ENCODE results near the gene COL5A1. TPM values are rescaled to one million over a fixed set of nuclear protein-coding genes. Genes with fewer than 3 reads are reported as not detected.

The COL5A1 gene
- total RNA-seq, 1 experiment from 2014 or later, result 10.6 TPM

- H3F3A ChIP-seq (ENCODE audit: low read length, unreplicated experiment), result no peaks in the 10 kb centered on the region
- intact Hi-C loops (cut with micrococcal nuclease), result no loop called here
- H3K9me2 ChIP-seq (replicated peaks; ENCODE audit: low read length), result no peaks in the 10 kb centered on the region
- no peaks in the 10 kb centered on the region for H3K36me3 ChIP-seq (ENCODE audit: low read depth, low read length)
- CTCF ChIA-PET, result no interaction called here
- TF ChIP-seq EZH2phosphoT487 (IDR thresholded peaks at IDR 0.05; ENCODE audit: borderline replicate concordance, low read length), result no peak
- TF ChIP-seq EZH2 (IDR thresholded peaks at IDR 0.05; ENCODE audit: low read length, unreplicated experiment), result no peak
- TF ChIP-seq CTCF (conservative IDR thresholded peaks at IDR 0.05; ENCODE audit: low read depth, low read length), result no peak
- H3K4me3 ChIP-seq (ENCODE audit: low read length), result no peak overlapping the region
- H4K20me1 ChIP-seq (ENCODE audit: low read length), result no peaks in the 10 kb centered on the region
- no peak overlapping the region for H2AFZ ChIP-seq (ENCODE audit: low read length)
- BruUV-seq (replicated peaks), result no TSS peak
- ATAC-seq (no peak), DNase-seq (no peak)
- H3K79me2 ChIP-seq (ENCODE audit: low read length), result no peaks in the 10 kb centered on the region
- H3K9me3 ChIP-seq (ENCODE audit: low read length), result no peaks in the 10 kb centered on the region
- no peaks in the 10 kb centered on the region for H3K4me1 ChIP-seq (ENCODE audit: insufficient read depth, low read length)
- no peaks in the 10 kb centered on the region for H3K27me3 ChIP-seq (ENCODE audit: low read length)
- POLR2A ChIA-PET (ENCODE audit: unreplicated experiment), result no interaction called here
- no peak overlapping the region for H3K4me2 ChIP-seq (ENCODE audit: low read length)
- no peak overlapping the region for H3K27ac ChIP-seq (ENCODE audit: low read length)
- no peak overlapping the region for H3K9ac ChIP-seq (ENCODE audit: low read length)
These were observed 88.6 kb downstream of the COL5A1 start for GRCh38 chr9:134730011-134730760.

- no peaks in the 10 kb centered on the region for H4K20me1 ChIP-seq (ENCODE audit: low read length)
- H3K36me3 ChIP-seq (ENCODE audit: low read depth, low read length), result no peaks in the 10 kb centered on the region
- DNase-seq (no peak), ATAC-seq (no peak)
- intact Hi-C loops (cut with micrococcal nuclease), result no loop called here
- no peak overlapping the region for H3K4me2 ChIP-seq (ENCODE audit: low read length)
- BruUV-seq (replicated peaks), result no TSS peak
- no peaks in the 10 kb centered on the region for H3K79me2 ChIP-seq (ENCODE audit: low read length)
- H3K4me3 ChIP-seq (ENCODE audit: low read length), result no peak overlapping the region
- no peaks in the 10 kb centered on the region for H3K9me2 ChIP-seq (replicated peaks; ENCODE audit: low read length)
- POLR2A ChIA-PET (ENCODE audit: unreplicated experiment), result no interaction called here
- no peak overlapping the region for H3K9ac ChIP-seq (ENCODE audit: low read length)
- no peaks in the 10 kb centered on the region for H3K27me3 ChIP-seq (ENCODE audit: low read length)
- H3K9me3 ChIP-seq (ENCODE audit: low read length), result no peaks in the 10 kb centered on the region
- no peaks in the 10 kb centered on the region for H3K4me1 ChIP-seq (ENCODE audit: insufficient read depth, low read length)
- TF ChIP-seq EZH2phosphoT487 (IDR thresholded peaks at IDR 0.05; ENCODE audit: borderline replicate concordance, low read length) (no peak), EZH2 (IDR thresholded peaks at IDR 0.05; ENCODE audit: low read length, unreplicated experiment) (no peak)
- CTCF ChIA-PET, result no interaction called here
- H3K27ac ChIP-seq (ENCODE audit: low read length), result no peak overlapping the region
- H3F3A ChIP-seq (ENCODE audit: low read length, unreplicated experiment), result no peaks in the 10 kb centered on the region
- H2AFZ ChIP-seq (ENCODE audit: low read length), result no peak overlapping the region
These were observed 89.3 kb downstream of the COL5A1 start for GRCh38 chr9:134730761-134731496.

- intact Hi-C loops (cut with micrococcal nuclease), result no loop called here
- ChIA-PET CTCF (no interaction called here), POLR2A (ENCODE audit: unreplicated experiment) (no interaction called here)
- Histone ChIP-seq H3K36me3 (ENCODE audit: low read depth, low read length) (no peaks in the 10 kb centered on the region), H3K4me1 (ENCODE audit: insufficient read depth, low read length) (no peaks in the 10 kb centered on the region), H4K20me1 (ENCODE audit: low read length) (no peaks in the 10 kb centered on the region), H2AFZ (ENCODE audit: low read length) (no peak overlapping the region), H3K27me3 (ENCODE audit: low read length) (no peaks in the 10 kb centered on the region), H3K27ac (ENCODE audit: low read length) (no peak overlapping the region), H3K9me2 (replicated peaks; ENCODE audit: low read length) (no peaks in the 10 kb centered on the region), H3K79me2 (ENCODE audit: low read length) (no peaks in the 10 kb centered on the region), H3F3A (ENCODE audit: low read length, unreplicated experiment) (no peaks in the 10 kb centered on the region), H3K4me3 (ENCODE audit: low read length) (no peak overlapping the region), H3K9me3 (ENCODE audit: low read length) (no peaks in the 10 kb centered on the region), H3K4me2 (ENCODE audit: low read length) (no peak overlapping the region), H3K9ac (ENCODE audit: low read length) (no peak overlapping the region)
- DNase-seq (no peak), ATAC-seq (no peak)
- no TSS peak for BruUV-seq (replicated peaks)
- TF ChIP-seq EZH2 (IDR thresholded peaks at IDR 0.05; ENCODE audit: low read length, unreplicated experiment) (no peak), CTCF (conservative IDR thresholded peaks at IDR 0.05; ENCODE audit: low read depth, low read length) (no peak), EZH2phosphoT487 (IDR thresholded peaks at IDR 0.05; ENCODE audit: borderline replicate concordance, low read length) (no peak)
These were observed 90.1 kb downstream of the COL5A1 start for GRCh38 chr9:134731497-134732391.
